HG02981 (cell line): Measurements from ENCODE around the gene VPS9D1.
A peak's percentile ranks its signal among the peaks of the same experiment; 100 is the strongest.

Experiments used
- ATAC-seq: cut with Tn5 transposase; IDR thresholded peaks from one replicate; pipeline ENCODE4 v1.9.1; 2021; ENCODE audit warnings: mild to moderate bottlenecking, moderate library complexity; ENCODE audit not compliant: unreplicated experiment

VPS9D1 gene

GRCh38 chr16:89732918-89733242 is 12.2 kb upstream of the VPS9D1 start:
- no peak for ATAC-seq

GRCh38 chr16:89732142-89732917 is 11.6 kb upstream of the VPS9D1 start:
- ATAC-seq, result no peak

- no peak for ATAC-seq
These were observed 10.0 kb upstream of the VPS9D1 start for GRCh38 chr16:89730610-89731234.

GRCh38 chr16:89729863-89730593 is 9.3 kb upstream of the VPS9D1 start:
- no peak for ATAC-seq

GRCh38 chr16:89729293-89729692 is 8.6 kb upstream of the VPS9D1 start:
- ATAC-seq, result no peak

- no peak for ATAC-seq
These were observed 6.9 kb upstream of the VPS9D1 start for GRCh38 chr16:89727406-89728120.

- ATAC-seq, result no peak
These were observed 2.9 kb upstream of the VPS9D1 start for GRCh38 chr16:89723279-89724250.

GRCh38 chr16:89722392-89723278 is 1.9 kb upstream of the VPS9D1 start:
- ATAC-seq, result no peak

- peak; percentile 27 for ATAC-seq
These were observed 1.1 kb upstream of the VPS9D1 start for GRCh38 chr16:89721546-89722391.

- ATAC-seq, result peak; percentile 9
These were observed 216 bp downstream of the VPS9D1 start for GRCh38 chr16:89720551-89720812.

- ATAC-seq, result no peak
These were observed 2.8 kb downstream of the VPS9D1 start for GRCh38 chr16:89717688-89718505.

- ATAC-seq, result no peak
These were observed 3.6 kb downstream of the VPS9D1 start for GRCh38 chr16:89716916-89717687.

GRCh38 chr16:89716493-89716892 is 4.2 kb downstream of the VPS9D1 start:
- no peak for ATAC-seq

- no peak for ATAC-seq
These were observed 8.4 kb downstream of the VPS9D1 start for GRCh38 chr16:89712274-89712781.

GRCh38 chr16:89711601-89712273 is 9.0 kb downstream of the VPS9D1 start:
- no peak for ATAC-seq
